Measurements from ENCODE around the gene IL37.

GRCh38 chr2:112897624-112897978, 13.4 kb upstream of the IL37 start:
- TF ChIP-seq SUZ12 (IDR thresholded peaks at IDR 0.05) = no peak
- no peak for TF ChIP-seq FOXA1 (IDR thresholded peaks at IDR 0.05)
- no peak for TF ChIP-seq TARDBP (IDR thresholded peaks at IDR 0.05)
- TF ChIP-seq CTBP1 (IDR thresholded peaks at IDR 0.05; ENCODE audit: borderline replicate concordance) = no peak
- TF ChIP-seq ARNT (IDR thresholded peaks at IDR 0.05) = no peak
- TF ChIP-seq L3MBTL2 (conservative IDR thresholded peaks at IDR 0.05) = no peak
- TF ChIP-seq NFRKB (IDR thresholded peaks at IDR 0.05) = no peak
- no peak for TF ChIP-seq ZNF384 (IDR thresholded peaks at IDR 0.05)

All from HEK293T (cell line).